GM19452 (cell line): ENCODE measurements around the gene PCYOX1L.

ENCODE experiments used
- ATAC-seq: cut with Tn5 transposase; IDR thresholded peaks from one replicate; pipeline ENCODE4 v1.9.1; 2021; ENCODE audit not compliant: unreplicated experiment

PCYOX1L gene

DNA sequence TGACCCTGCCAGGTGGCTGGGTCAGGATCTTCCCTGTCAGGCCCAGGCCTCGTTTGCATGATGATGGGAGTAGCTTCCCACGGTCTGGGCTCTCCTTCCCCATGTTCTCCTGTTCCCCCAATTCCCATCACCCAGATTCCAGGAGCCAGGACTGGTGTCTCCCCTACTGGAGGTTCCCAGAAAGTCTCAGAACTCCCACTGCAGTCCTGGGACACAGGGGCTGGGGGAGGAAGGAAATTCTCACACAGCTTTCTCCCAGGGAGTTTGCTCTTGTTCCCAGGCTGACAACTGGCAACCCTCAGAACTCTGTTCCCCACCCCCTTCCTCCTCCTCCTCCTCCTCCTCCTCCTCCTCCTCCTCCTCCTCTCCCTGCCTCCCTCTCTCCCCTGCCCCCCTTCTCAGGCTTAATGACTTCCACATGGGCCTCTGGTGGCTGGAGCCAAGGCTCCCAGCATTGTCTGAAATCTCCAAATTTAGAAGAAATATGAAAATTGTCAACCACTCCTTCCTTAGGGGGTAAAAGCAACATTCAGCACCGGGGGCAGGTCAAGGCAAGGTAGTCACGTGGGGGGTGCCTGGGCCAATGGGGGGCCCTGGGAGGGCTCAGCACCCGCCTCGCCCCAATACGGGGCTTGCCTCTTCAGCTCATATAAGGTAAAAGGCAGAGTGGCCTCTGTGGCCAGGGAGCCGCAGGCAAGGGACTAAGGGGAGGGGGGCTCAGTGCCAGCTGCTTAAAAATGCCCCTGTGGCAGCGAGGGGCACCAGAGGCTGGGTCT, 48.5 kb downstream of the PCYOX1L start:
- no peak for ATAC-seq

DNA sequence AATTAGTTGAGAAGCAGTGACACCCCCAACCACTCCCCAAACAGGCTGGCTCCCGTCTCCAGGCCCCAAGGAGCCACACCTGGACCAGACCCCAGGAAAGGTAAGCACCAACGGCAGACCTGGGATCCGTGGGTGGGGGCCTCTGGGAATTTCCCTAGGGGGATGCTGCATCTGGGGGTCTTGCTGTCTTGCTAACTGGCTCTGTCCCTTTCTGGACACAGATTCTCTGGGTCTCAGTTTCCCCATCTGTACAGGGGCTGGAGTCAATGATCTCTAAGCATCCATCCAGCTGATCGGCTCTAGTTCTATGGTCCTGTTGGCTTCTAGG, 49.1 kb downstream of the PCYOX1L start:
- ATAC-seq = no peak

- ATAC-seq = no peak
These were observed 49.7 kb downstream of the PCYOX1L start for GRCh38 chr5:149407323-149408251.

DNA sequence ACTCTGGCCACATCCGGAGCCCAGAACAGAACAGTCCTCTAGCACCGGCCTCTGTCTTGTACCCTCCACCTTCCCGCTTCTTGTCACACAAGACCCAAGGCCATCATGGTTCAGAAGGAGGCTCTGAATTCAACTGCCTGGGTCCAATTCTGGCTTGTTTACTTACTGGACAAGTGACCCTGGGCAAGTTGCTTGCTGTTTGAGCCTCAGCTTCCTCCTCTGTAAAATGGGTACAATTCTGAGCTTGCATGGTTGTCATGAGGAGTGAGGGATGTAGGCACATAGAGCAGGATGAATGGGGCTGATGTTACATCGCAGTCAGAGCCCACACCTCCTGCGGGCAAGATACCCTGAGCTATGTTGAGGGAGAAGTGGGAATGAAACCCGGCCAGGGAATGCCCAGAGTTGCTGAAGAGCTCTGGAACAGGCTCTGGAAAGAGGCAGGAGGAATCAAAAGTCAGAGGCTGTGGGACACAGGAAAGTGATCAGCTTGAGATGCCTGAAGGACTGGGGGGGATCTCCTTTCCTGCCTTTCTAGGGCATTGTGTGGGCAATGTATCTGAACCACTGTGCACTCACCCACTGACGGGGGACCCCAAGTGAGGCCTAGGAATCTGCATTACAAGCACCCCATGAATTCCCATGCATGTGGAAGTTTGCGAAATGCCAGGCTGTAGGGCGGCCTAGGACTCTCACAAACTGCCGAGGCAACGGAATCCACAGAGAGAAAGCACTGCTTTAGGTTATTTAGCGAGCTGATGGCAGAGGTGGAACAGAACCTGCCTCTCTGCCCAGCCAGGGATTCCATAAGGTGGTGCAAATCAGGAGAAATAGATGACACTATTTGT, 50.6 kb downstream of the PCYOX1L start:
- no peak for ATAC-seq

DNA sequence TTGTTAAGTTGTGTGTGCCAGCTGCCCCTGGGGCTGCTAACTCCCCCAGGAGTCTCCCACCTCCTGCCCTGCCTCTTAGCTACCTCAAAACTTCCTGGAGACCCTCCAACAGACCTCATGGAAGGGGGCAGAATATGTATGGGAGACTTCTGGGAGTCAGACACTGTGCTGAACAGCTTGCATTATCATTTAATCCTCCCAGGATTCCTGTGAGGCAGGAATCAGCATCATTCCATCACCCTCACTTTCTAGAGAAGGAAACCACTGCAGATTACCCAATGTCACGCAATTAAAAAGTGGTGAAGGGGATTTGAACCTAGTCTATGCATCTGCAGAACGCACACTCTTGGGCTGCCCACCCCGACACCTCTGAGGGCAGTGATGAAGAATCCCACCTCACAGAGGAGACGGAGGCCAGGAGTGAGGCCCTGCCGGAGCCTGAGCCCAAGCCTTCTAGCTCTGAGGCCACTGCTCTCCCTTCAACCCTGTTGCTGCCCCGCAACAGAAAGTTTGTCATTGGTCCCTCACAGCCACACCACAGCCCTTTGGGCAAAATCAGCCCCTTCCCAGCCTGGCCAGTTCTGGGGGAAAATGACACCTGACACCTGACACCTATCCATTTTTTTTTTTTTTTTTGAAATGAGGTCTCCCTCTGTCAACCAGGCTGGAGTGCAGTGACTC, 51.6 kb downstream of the PCYOX1L start:
- ATAC-seq = no peak

GRCh38 chr5:149410071-149410470, 52.2 kb downstream of the PCYOX1L start:
- ATAC-seq = no peak

- no peak for ATAC-seq
These were observed 53.0 kb downstream of the PCYOX1L start for GRCh38 chr5:149410721-149411432.

DNA sequence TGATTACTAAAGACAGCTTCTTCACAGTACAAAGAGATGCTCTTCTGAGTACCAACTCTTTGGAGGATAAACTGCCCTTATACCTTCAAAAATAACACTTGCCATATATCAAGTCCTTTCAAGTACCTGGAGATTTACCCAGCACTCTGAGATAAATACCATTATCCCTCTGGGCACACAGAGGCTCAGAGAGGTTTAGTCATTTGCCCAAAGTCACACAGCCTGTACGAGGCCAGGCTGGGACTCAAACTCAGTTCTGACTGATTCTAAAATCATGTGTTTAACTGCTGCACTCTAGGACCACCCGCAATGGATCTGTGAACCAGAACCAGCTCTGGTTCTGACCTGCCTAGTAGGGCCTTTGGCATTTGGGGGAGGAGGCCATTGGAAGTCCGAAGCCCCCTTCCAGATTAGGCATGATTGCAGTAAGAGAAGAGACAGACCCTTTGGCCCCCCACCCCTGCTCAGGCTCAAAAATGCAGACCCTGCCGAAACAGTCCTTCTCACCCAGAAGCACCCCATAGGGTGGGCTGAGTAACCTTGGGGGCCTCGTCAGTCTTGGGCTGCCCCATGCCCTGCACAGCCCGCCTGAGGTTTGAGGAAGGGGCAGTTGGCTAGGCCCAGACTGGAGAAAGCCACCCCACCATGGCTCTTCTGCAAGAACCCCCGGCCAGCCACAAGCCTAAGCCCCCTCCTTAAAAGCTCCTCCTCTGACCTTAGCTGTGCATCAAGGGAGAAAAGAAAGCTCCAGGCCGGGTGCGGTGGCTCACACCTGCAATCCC, 54.1 kb downstream of the PCYOX1L start:
- no peak for ATAC-seq

GRCh38 chr5:149412783-149413476, 55.1 kb downstream of the PCYOX1L start:
- no peak for ATAC-seq

GRCh38 chr5:149413477-149414210, 55.8 kb downstream of the PCYOX1L start:
- no peak for ATAC-seq

DNA sequence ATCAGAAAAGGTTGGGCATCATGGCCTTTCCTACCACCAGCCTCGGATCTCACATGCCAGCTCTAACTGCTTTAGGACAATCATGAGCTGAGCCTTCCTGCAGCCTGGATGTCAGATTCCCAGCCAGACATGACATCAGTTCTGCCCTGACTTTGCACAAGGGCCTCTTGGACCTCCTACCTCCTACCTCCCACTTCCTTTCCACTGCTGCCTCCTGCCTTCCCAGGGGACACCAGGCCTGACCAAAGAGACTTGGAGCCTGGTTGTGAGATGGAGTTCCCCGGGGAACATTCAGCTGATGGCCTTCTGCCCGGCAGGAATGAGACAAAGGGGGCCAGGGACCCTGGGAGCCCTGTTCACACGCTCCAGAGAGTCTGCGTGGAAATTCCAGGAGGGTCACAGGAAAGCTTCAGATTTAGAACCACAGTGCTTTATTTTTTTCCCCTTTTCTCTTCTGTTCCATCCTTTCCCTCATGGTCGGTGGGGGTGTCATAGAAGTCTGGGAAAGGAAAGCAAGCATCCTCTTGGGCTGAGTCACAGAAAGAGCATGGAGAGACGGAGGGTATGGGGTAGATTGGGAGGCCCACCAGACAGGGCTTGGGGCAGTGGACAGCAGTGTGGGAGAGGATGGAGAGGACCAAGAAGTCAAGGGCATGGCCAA, 56.7 kb downstream of the PCYOX1L start:
- ATAC-seq = no peak

- ATAC-seq = no peak
These were observed 57.5 kb downstream of the PCYOX1L start for GRCh38 chr5:149415066-149415967.

DNA sequence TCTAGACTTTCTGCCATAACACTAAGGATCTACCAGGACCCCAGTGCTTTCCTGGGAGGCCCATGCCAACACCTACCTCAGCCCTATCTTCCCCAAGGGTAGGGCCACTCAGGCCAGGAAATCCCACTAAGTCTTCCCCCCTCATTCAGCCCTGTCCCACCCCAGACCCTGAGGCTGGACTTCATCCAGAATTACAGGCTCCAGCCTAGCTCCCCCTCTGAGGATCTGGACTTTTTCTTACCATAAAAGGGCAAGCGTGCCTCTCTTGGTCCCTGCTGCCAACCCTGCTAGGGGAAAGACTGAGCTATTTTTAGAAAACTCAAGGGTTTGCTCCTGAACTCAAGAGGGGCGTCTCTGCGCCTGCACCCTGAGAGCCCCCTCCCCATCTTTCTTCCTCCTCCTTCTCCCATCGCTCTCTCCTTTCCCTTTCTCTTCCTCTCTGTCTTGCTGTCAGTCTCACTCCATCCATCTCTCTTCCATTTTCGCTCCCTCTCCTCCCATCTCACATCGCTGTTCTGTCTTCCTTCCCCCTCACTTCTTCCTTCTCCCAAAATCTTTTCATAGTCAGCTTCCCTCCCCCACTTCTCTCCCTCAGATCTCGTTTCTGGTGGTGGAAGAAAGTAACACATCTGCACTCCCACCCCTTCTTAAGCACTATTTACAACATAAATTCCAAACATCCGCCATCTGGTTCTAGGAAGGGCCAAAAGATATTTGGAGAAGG, 59.3 kb downstream of the PCYOX1L start:
- ATAC-seq = no peak

GRCh38 chr5:149417711-149418368, 60.0 kb downstream of the PCYOX1L start:
- no peak for ATAC-seq

DNA sequence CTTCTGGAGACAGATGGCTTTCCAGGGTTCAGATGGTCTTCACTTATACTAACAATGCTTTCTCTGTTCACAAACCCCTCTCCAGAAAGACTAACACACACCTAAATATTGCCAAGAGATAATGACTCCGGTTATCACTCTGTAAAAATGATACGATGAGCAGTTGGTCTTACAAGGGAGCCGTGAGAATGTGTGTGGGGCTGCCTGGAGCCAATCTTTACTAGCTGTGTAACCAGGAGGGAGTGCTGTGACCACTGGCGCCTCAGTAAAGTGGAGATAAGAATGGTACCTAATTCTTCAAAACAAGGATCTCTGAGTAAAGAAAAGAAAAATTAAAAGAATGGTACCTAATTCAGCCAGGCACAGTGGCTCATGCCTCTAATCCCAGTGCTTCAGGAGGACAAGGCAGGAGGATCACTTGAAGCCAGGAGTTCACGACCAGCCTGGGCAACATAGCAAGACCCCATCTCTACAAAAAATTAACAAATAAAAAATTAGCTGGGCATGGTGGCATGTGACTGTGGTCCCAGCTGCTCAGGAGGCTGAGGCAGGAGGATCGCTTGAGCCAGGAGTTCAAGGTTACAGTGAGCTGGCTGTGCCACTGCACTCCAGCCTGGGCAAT, 61.2 kb downstream of the PCYOX1L start:
- ATAC-seq = no peak
